Liver (tissue), 9 donors: ENCODE results near the gene NTN5. TPM values are rescaled to one million over a fixed set of nuclear protein-coding genes. Genes with fewer than 3 reads are reported as not detected.

Experiments used
- DNase-seq: peaks from one replicate; pipeline ENCODE4 v3.0.0-alpha.2; 2017; ENCODE audit warnings: low spot score
- H3K27ac ChIP-seq, 2 donors: one replicate each; pipeline ENCODE4 v1.7.0; 2013; ENCODE audit warnings: inconsistent platforms in 2 of 2, low read length in 2 of 2, control low read depth in 1 of 2, low read depth in 1 of 2, mild to moderate bottlenecking in 1 of 2
- H3K27me3 ChIP-seq, 4 donors: one replicate each; pipeline versions ENCODE4 v1.6.1 to v1.7.0; 2013; ENCODE audit warnings: low read length in 3 of 4, inconsistent platforms in 1 of 4, mild to moderate bottlenecking in 1 of 4, moderate library complexity in 1 of 4; ENCODE audit not compliant: control insufficient read depth in 4 of 4, insufficient read depth in 4 of 4
- H3K36me3 ChIP-seq, 4 donors: one replicate each; pipeline versions ENCODE4 v1.6.1 to v1.7.0; 2013; ENCODE audit warnings: low read length in 3 of 4, mild to moderate bottlenecking in 3 of 4, low read depth in 1 of 4, moderate library complexity in 1 of 4; ENCODE audit not compliant: control insufficient read depth in 4 of 4, insufficient read depth in 3 of 4
- H3K4me1 ChIP-seq, 4 donors: one replicate each; pipeline versions ENCODE4 v1.6.1 to v1.7.0; 2013; ENCODE audit warnings: low read length in 3 of 4, mild to moderate bottlenecking in 3 of 4, moderate library complexity in 1 of 4; ENCODE audit not compliant: control insufficient read depth in 4 of 4, insufficient read depth in 4 of 4
- H3K4me3 ChIP-seq, 3 donors: one replicate each; pipeline versions ENCODE4 v1.6.1 to v1.7.0; 2013; ENCODE audit warnings: low read length in 3 of 3, control low read depth in 1 of 3, low read depth in 1 of 3, mild to moderate bottlenecking in 1 of 3
- H3K9ac ChIP-seq, 2 donors: one replicate each; pipeline ENCODE4 v1.7.0; 2013; ENCODE audit warnings: low read length in 2 of 2, mild to moderate bottlenecking in 2 of 2, moderate library complexity in 2 of 2, control low read depth in 1 of 2, low read depth in 1 of 2
- H3K9me3 ChIP-seq, 4 donors: one replicate each; pipeline versions ENCODE4 v1.6.1 to v1.7.0; 2013; ENCODE audit warnings: low read length in 3 of 4; ENCODE audit not compliant: control insufficient read depth in 4 of 4
- FOXA1 ChIP-seq: IDR thresholded peaks from 2 replicates; pipeline ENCODE4 v1.6.1; 2016; ENCODE audit warnings: antibody characterized with exemption
- HNF4G ChIP-seq: IDR thresholded peaks from 2 replicates; pipeline ENCODE4 v1.6.1; 2016; ENCODE audit warnings: antibody characterized with exemption
- NR2F2 ChIP-seq: IDR thresholded peaks from 2 replicates; pipeline ENCODE4 v1.6.1; 2016; ENCODE audit warnings: antibody characterized with exemption
- TAF1 ChIP-seq: conservative IDR thresholded peaks from 2 replicates; pipeline ENCODE4 v1.6.1; 2016; ENCODE audit warnings: antibody characterized with exemption, mild to moderate bottlenecking
- WGBS: extraction: QIAGEN DNeasy Blood & Tissue Kit; methylation state at CpG from one replicate; pipeline ENCODE4 v1.1.7; 2013; 5-methylcytosine and 5-hydroxymethylcytosine counted together
- polyA plus RNA-seq, 2 donors: library from polyadenylated mRNA; stranded (reverse) in 1 of 2; unstranded in 1 of 2; fragments of 200-250 nt in 1 of 2; fragments of >200 nt in 1 of 2; fragmentation: Nextera tagmentation in 1 of 2; extraction: Ambion mirVana in 1 of 2; gene quantifications; one replicate each; pipeline versions ENCODE4 v1.2.1 to v1.2.3, GENCODE V29; 2013 to 2015
- total RNA-seq, 2 donors: library from RNA; depleted of rRNA; stranded (reverse); fragments of >200 nt; gene quantifications; one replicate each; pipeline ENCODE4 v1.2.3, GENCODE V29; 2014
- TF ChIP-seq, protein P1 (sequence below): fragments of 150-350 bp; IDR thresholded peaks from 2 replicates; pipeline ENCODE4 v1.5.1; 2017; ENCODE audit warnings: improper control_type of control experiment, low read depth, low read length; ENCODE audit not compliant: missing input control
- donor health status: healthy.
- donor health status: healthy.
- donor health status: healthy.
- donor health status: healthy.
- donor health status: healthy.

NTN5 gene
- total and polyA plus RNA-seq, 4 donors = 0.08 to 0.09 TPM; not detected in 2

GRCh38 chr19:48611872-48612271 is 60.9 kb downstream of the NTN5 start:
- H3K4me3 ChIP-seq = no peak overlapping the region
- no peak overlapping the region for H3K9ac ChIP-seq
- no peak overlapping the region for H3K27ac ChIP-seq
- no peak for DNase-seq
- H3K9me3 ChIP-seq = no peaks in the 10 kb centered on the region
- peaks cover 15 to 22% (median 18%) of the 10 kb centered on the region in 4 donors for H3K36me3 ChIP-seq
- no peaks in the 10 kb centered on the region for H3K27me3 ChIP-seq
- H3K4me1 ChIP-seq = peaks cover 2 to 19% (median 11%) of the 10 kb centered on the region in 4 donors
- WGBS = 93% methylated on average over 14 of the region's 14 CpGs
- TF ChIP-seq TAF1 (no peak), NR2F2 (no peak), HNF4G (no peak), FOXA1 (no peak)
- TF ChIP-seq, protein P1, sequence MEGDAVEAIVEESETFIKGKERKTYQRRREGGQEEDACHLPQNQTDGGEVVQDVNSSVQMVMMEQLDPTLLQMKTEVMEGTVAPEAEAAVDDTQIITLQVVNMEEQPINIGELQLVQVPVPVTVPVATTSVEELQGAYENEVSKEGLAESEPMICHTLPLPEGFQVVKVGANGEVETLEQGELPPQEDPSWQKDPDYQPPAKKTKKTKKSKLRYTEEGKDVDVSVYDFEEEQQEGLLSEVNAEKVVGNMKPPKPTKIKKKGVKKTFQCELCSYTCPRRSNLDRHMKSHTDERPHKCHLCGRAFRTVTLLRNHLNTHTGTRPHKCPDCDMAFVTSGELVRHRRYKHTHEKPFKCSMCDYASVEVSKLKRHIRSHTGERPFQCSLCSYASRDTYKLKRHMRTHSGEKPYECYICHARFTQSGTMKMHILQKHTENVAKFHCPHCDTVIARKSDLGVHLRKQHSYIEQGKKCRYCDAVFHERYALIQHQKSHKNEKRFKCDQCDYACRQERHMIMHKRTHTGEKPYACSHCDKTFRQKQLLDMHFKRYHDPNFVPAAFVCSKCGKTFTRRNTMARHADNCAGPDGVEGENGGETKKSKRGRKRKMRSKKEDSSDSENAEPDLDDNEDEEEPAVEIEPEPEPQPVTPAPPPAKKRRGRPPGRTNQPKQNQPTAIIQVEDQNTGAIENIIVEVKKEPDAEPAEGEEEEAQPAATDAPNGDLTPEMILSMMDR = no peak

Other genes starting within 250 kb of the NTN5 start
- 10 to 100 TPM in 1 of 2 donors, 1 to 10 TPM in 1; 7.1 to 31.7 TPM for gene GRWD1, start 227.0 kb downstream of the NTN5 start, total RNA-seq
- 10 to 100 TPM; 11.1 to 19.5 TPM for gene GRWD1, start 227.0 kb downstream of the NTN5 start, polyA plus RNA-seq
- under 1 TPM; 0.23 to 0.92 TPM for gene KCNJ14, start 217.4 kb downstream of the NTN5 start, total RNA-seq
- gene KCNJ14, start 217.4 kb downstream of the NTN5 start, polyA plus RNA-seq = under 1 TPM; 0.06 to 0.12 TPM
- 10 to 100 TPM; 13.1 to 16.9 TPM for gene CYTH2, start 203.6 kb downstream of the NTN5 start, total RNA-seq
- 10 to 100 TPM; 13.0 to 13.2 TPM for gene CYTH2, start 203.6 kb downstream of the NTN5 start, polyA plus RNA-seq
- under 1 TPM in 1 of 2 donors, not detected in 1; 0.08 TPM for gene LMTK3, start 161.2 kb downstream of the NTN5 start, total RNA-seq
- gene LMTK3, start 161.2 kb downstream of the NTN5 start, polyA plus RNA-seq = under 1 TPM in 1 of 2 donors, not detected in 1; 0.08 TPM
- not detected for gene SULT2B1, start 120.8 kb downstream of the NTN5 start, total RNA-seq
- gene SULT2B1, start 120.8 kb downstream of the NTN5 start, polyA plus RNA-seq = under 1 TPM; 0.14 to 0.24 TPM
- not detected for gene SPACA4, start 66.3 kb downstream of the NTN5 start, total RNA-seq
- gene SPACA4, start 66.3 kb downstream of the NTN5 start, polyA plus RNA-seq = not detected
- gene FAM83E, start 57.9 kb downstream of the NTN5 start, total RNA-seq = under 1 TPM; 0.33 to 0.42 TPM
- under 1 TPM in 1 of 2 donors, not detected in 1; 0.20 TPM for gene FAM83E, start 57.9 kb downstream of the NTN5 start, polyA plus RNA-seq
- gene RPL18, start 53.8 kb downstream of the NTN5 start, total RNA-seq = 100 to 1,000 TPM; 502 to 830 TPM
- 100 to 1,000 TPM; 276 to 670 TPM for gene RPL18, start 53.8 kb downstream of the NTN5 start, polyA plus RNA-seq
- 10 to 100 TPM; 10.2 to 17.3 TPM for gene SPHK2, start 53.5 kb downstream of the NTN5 start, total RNA-seq
- 10 to 100 TPM in 1 of 2 donors, 1 to 10 TPM in 1; 9.6 to 14.4 TPM for gene SPHK2, start 53.5 kb downstream of the NTN5 start, polyA plus RNA-seq
- 1 to 10 TPM; 2.3 to 4.5 TPM for gene DBP, start 35.6 kb downstream of the NTN5 start, total RNA-seq
- 1 to 10 TPM; 1.2 to 1.3 TPM for gene DBP, start 35.6 kb downstream of the NTN5 start, polyA plus RNA-seq
- under 1 TPM; 0.09 to 0.33 TPM for gene CA11, start 26.8 kb downstream of the NTN5 start, total RNA-seq
- gene CA11, start 26.8 kb downstream of the NTN5 start, polyA plus RNA-seq = 1 to 10 TPM in 1 of 2 donors, under 1 TPM in 1; 0.35 to 1.1 TPM
- gene FUT2, start 23.0 kb upstream of the NTN5 start, total RNA-seq = under 1 TPM in 1 of 2 donors, not detected in 1; 0.05 TPM
- gene FUT2, start 23.0 kb upstream of the NTN5 start, polyA plus RNA-seq = under 1 TPM; 0.02 to 0.38 TPM
- gene MAMSTR, start 46.7 kb upstream of the NTN5 start, total RNA-seq = under 1 TPM; 0.08 to 0.09 TPM
- gene MAMSTR, start 46.7 kb upstream of the NTN5 start, polyA plus RNA-seq = under 1 TPM; 0.07 to 0.31 TPM
- 1 to 10 TPM; 4.8 to 5.4 TPM for gene RASIP1, start 67.6 kb upstream of the NTN5 start, total RNA-seq
- gene RASIP1, start 67.6 kb upstream of the NTN5 start, polyA plus RNA-seq = 1 to 10 TPM; 1.8 to 4.3 TPM
- gene IZUMO1, start 73.9 kb upstream of the NTN5 start, total RNA-seq = under 1 TPM; 0.33 to 0.47 TPM
- gene IZUMO1, start 73.9 kb upstream of the NTN5 start, polyA plus RNA-seq = not detected
- gene FUT1, start 79.6 kb upstream of the NTN5 start, total RNA-seq = 1 to 10 TPM; 1.3 to 6.8 TPM
- under 1 TPM; 0.48 to 0.72 TPM for gene FUT1, start 79.6 kb upstream of the NTN5 start, polyA plus RNA-seq
- gene FGF21, start 82.5 kb upstream of the NTN5 start, total RNA-seq = 1 to 10 TPM in 1 of 2 donors, not detected in 1; 5.5 TPM
- gene FGF21, start 82.5 kb upstream of the NTN5 start, polyA plus RNA-seq = 10 to 100 TPM in 1 of 2 donors, 1 to 10 TPM in 1; 6.5 to 18.5 TPM
- 1 to 10 TPM; 8.9 to 9.2 TPM for gene BCAT2, start 138.0 kb upstream of the NTN5 start, total RNA-seq
- gene BCAT2, start 138.0 kb upstream of the NTN5 start, polyA plus RNA-seq = 10 to 100 TPM in 1 of 2 donors, 1 to 10 TPM in 1; 7.8 to 35.8 TPM
- gene HSD17B14, start 163.5 kb upstream of the NTN5 start, total RNA-seq = 10 to 100 TPM in 1 of 2 donors, 1 to 10 TPM in 1; 3.7 to 11.2 TPM
- gene HSD17B14, start 163.5 kb upstream of the NTN5 start, polyA plus RNA-seq = 10 to 100 TPM in 1 of 2 donors, 1 to 10 TPM in 1; 4.9 to 12.6 TPM
- 1 to 10 TPM; 4.4 to 7.3 TPM for gene PLEKHA4, start 195.6 kb upstream of the NTN5 start, total RNA-seq
- 10 to 100 TPM in 1 of 2 donors, 1 to 10 TPM in 1; 5.3 to 17.2 TPM for gene PLEKHA4, start 195.6 kb upstream of the NTN5 start, polyA plus RNA-seq
- gene PPP1R15A, start 199.4 kb upstream of the NTN5 start, total RNA-seq = 10 to 100 TPM; 13.2 to 52.5 TPM
- 1 to 10 TPM; 5.6 to 9.3 TPM for gene PPP1R15A, start 199.4 kb upstream of the NTN5 start, polyA plus RNA-seq
- gene TULP2, start 225.7 kb upstream of the NTN5 start, total RNA-seq = under 1 TPM in 1 of 2 donors, not detected in 1; 0.05 TPM
- under 1 TPM; 0.03 to 0.19 TPM for gene TULP2, start 225.7 kb upstream of the NTN5 start, polyA plus RNA-seq
- 100 to 1,000 TPM; 196 to 280 TPM for gene NUCB1, start 227.3 kb upstream of the NTN5 start, total RNA-seq
- gene NUCB1, start 227.3 kb upstream of the NTN5 start, polyA plus RNA-seq = 100 to 1,000 TPM; 186 to 775 TPM